ENCODE results near the gene PRSS21.

The PRSS21 gene

GRCh38 chr16:2770057-2770951 is 46.7 kb upstream of the PRSS21 start:
- ChIA-PET POLR2A (interaction anchor here (1.0 to 1.6 kb wide), 3 partner anchors 13 to 17 kb away, joined by 3 to 4 read pairs (median 4); no protein-coding TSS in a partner anchor), CTCF (no interaction called here)
- TF ChIP-seq CTCF (IDR thresholded peaks at IDR 0.05; ENCODE audit: control extremely low read depth, extremely low read depth, low read depth, missing control alignments), result peak; percentile 28
- DNase-seq (ENCODE audit: extremely low spot score), result no peak

- POLR2A ChIA-PET, result interaction anchor here (0.6 kb wide), 2 partner anchors 39 to 674 kb away, joined by 3 read pairs; no protein-coding TSS in a partner anchor
- TF ChIP-seq CTCF (IDR thresholded peaks at IDR 0.05; ENCODE audit: control extremely low read depth, extremely low read depth, low read depth, missing control alignments), result no peak
- CTCF ChIA-PET, result no interaction called here
- DNase-seq (ENCODE audit: extremely low spot score), result no peak
Measured at GRCh38 chr16:2771496-2772402, 45.3 kb upstream of the PRSS21 start.

- TF ChIP-seq CTCF (IDR thresholded peaks at IDR 0.05; ENCODE audit: control extremely low read depth, extremely low read depth, low read depth, missing control alignments), result no peak
- ChIA-PET POLR2A (interaction anchor here (0.9 kb wide), 1 partner anchor 20 kb away, joined by 3 read pairs; no protein-coding TSS in a partner anchor), CTCF (interaction anchor here (1.0 to 1.8 kb wide), 4 partner anchors 14 to 209 kb away, joined by 3 to 7 read pairs (median 4); no protein-coding TSS in a partner anchor)
- DNase-seq (ENCODE audit: extremely low spot score), result no peak
Measured at GRCh38 chr16:2773188-2773968, 43.7 kb upstream of the PRSS21 start.

- POLR2A ChIA-PET, result no interaction called here
- no peak for DNase-seq (ENCODE audit: extremely low spot score)
- CTCF ChIA-PET, result interaction anchor here (1.1 to 1.8 kb wide), 3 partner anchors 17 to 208 kb away, joined by 4 to 7 read pairs (median 5); no protein-coding TSS in a partner anchor
- no peak for TF ChIP-seq CTCF (IDR thresholded peaks at IDR 0.05; ENCODE audit: control extremely low read depth, extremely low read depth, low read depth, missing control alignments)
Measured at GRCh38 chr16:2774161-2774891, 42.7 kb upstream of the PRSS21 start.

- POLR2A ChIA-PET, result no interaction called here
- TF ChIP-seq CTCF (IDR thresholded peaks at IDR 0.05; ENCODE audit: control extremely low read depth, extremely low read depth, low read depth, missing control alignments), result no peak
- CTCF ChIA-PET, result no interaction called here
- DNase-seq (ENCODE audit: extremely low spot score), result no peak
Measured at GRCh38 chr16:2775131-2775716, 41.8 kb upstream of the PRSS21 start.

Measured in GM10248 (cell line).